K562 (cell line): ENCODE data around the gene FAHD2A. TPM values are rescaled to one million over a fixed set of nuclear protein-coding genes. Genes with fewer than 3 reads are reported as not detected.

ENCODE experiments used
- ADNP ChIP-seq: fragments of 200-800 bp; sonication (Bioruptor generic); IDR thresholded peaks from 2 replicates; pipeline ENCODE4 v1.6.1; 2016; ENCODE audit warnings: missing genetic modification characterization, missing compliant biosample characterization
- GATAD2A ChIP-seq: fragments of 450-650 bp; IDR thresholded peaks from 2 replicates; pipeline ENCODE4 v1.6.1; 2017
- KLF13 ChIP-seq: fragments of 450-650 bp; IDR thresholded peaks from 2 replicates; pipeline ENCODE4 v1.6.1; 2016; ENCODE audit warnings: missing genetic modification characterization, low read depth, mild to moderate bottlenecking, missing compliant biosample characterization, moderate library complexity, borderline replicate concordance
- NKRF ChIP-seq: fragments of 450-650 bp; IDR thresholded peaks from 2 replicates; pipeline ENCODE4 v1.6.1; 2016; ENCODE audit warnings: borderline replicate concordance
- ZBTB11 ChIP-seq, 3 experiments: fragments of 200-800 bp in 1 of 3; fragments of 250-450 bp in 1 of 3; fragments of 450-650 bp in 1 of 3; sonication (Bioruptor Pico) in 1 of 3; sonication (Bioruptor generic) in 1 of 3; formaldehyde crosslinking in 1 of 3; IDR thresholded peaks; 2 replicates each; pipeline versions ENCODE4 v1.6.1 to v1.8.0; 2016 to 2022; ENCODE audit warnings: mild to moderate bottlenecking in 2 of 3, missing genetic modification characterization in 2 of 3, missing compliant biosample characterization in 1 of 3, moderate library complexity in 1 of 3
- ZNF133 ChIP-seq: fragments of 250-450 bp; sonication (Bioruptor Pico); IDR thresholded peaks from 2 replicates; pipeline ENCODE4 v1.4.0; 2020; ENCODE audit warnings: mild to moderate bottlenecking
- polyA plus RNA-seq, 8 experiments: library from polyadenylated mRNA; depleted of rRNA in 4 of 8; stranded (reverse) in 5 of 8; unstranded in 3 of 8; fragments of >200 nt; fragmentation: Nextera tagmentation in 2 of 8; fragmentation: Illumina TruSeq in 1 of 8; extraction: Ambion mirVana in 2 of 8; extraction: Trizol in 1 of 8; gene quantifications; 2 replicates each; pipeline versions ENCODE4 v1.2.1 to v1.2.3, GENCODE V29; 2011 to 2014; ENCODE audit warnings: inconsistent platforms in 1 of 8, missing spikeins in 1 of 8
- total RNA-seq, 7 experiments: library from RNA; depleted of rRNA in 6 of 7; stranded (reverse); fragments of >200 nt in 6 of 7; fragmentation: Illumina TruSeq in 2 of 7; extraction: Trizol in 2 of 7; gene quantifications; 2 replicates each; pipeline versions ENCODE4 v1.2.1 to v1.2.3, GENCODE V29; 2011 to 2021; ENCODE audit warnings: low replicate concordance in 1 of 7
- TF ChIP-seq, protein P1 (sequence below): fragments of 200-400 bp; formaldehyde crosslinking; IDR thresholded peaks from 2 replicates; pipeline ENCODE4 v1.6.1; 2017; ENCODE audit warnings: mild to moderate bottlenecking, low read depth, low read length, moderate library complexity

The FAHD2A gene
- total and polyA plus RNA-seq, 9 of the 15 experiments (the other 6 are each of a cell fraction or from before 2014, with no cell fraction given), result 13.8 to 41.0 (median 30.4) TPM

- TF ChIP-seq NKRF (no peak), GATAD2A (no peak), ZBTB11 (CRISPR knock-in tag; IDR thresholded peaks at IDR 0.05) (no peak), ADNP (no peak), KLF13 (no peak), ZNF133 (CRISPR knock-in tag) (no peak)
- TF ChIP-seq, protein P1, sequence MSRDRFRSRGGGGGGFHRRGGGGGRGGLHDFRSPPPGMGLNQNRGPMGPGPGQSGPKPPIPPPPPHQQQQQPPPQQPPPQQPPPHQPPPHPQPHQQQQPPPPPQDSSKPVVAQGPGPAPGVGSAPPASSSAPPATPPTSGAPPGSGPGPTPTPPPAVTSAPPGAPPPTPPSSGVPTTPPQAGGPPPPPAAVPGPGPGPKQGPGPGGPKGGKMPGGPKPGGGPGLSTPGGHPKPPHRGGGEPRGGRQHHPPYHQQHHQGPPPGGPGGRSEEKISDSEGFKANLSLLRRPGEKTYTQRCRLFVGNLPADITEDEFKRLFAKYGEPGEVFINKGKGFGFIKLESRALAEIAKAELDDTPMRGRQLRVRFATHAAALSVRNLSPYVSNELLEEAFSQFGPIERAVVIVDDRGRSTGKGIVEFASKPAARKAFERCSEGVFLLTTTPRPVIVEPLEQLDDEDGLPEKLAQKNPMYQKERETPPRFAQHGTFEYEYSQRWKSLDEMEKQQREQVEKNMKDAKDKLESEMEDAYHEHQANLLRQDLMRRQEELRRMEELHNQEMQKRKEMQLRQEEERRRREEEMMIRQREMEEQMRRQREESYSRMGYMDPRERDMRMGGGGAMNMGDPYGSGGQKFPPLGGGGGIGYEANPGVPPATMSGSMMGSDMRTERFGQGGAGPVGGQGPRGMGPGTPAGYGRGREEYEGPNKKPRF, result no peak
Observed at GRCh38 chr2:95384854-95385569, 17.5 kb upstream of the FAHD2A start (continued).
